Activated naive CD4-positive, alpha-beta T cell treated with Interleukin-2 at 50 U/mL for 16 hours (primary cell): ENCODE data around the gene GRID1.
"Not testable (repeated sequence)": the region's sequence is repeated elsewhere in the genome, so short reads cannot be mapped to it uniquely, and the experiment has no call there.

ENCODE experiments used
- DNase-seq: peaks from one replicate; pipeline ENCODE4 v3.0.0-alpha.2; 2020

The GRID1 gene

DNA sequence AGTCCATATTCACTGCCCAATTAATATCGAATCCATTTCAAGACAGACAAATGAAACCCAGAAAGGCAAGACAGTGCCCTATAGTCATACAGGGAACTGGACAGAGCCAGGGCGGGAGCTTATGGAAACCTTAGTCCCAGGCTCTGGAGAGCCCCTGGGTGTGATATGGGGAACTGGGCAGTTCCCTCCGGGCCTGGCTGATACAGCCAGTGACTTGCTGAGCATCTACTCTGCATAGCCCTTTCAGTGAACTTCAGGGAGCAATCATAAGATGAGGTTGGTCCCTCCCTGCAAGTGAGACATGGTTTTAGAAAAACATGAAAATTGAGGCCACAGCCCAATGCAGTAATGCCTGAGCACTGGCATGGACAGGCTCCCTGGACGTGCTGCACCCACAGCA is 241.9 kb downstream of the GRID1 start:
- no peak for DNase-seq

DNA sequence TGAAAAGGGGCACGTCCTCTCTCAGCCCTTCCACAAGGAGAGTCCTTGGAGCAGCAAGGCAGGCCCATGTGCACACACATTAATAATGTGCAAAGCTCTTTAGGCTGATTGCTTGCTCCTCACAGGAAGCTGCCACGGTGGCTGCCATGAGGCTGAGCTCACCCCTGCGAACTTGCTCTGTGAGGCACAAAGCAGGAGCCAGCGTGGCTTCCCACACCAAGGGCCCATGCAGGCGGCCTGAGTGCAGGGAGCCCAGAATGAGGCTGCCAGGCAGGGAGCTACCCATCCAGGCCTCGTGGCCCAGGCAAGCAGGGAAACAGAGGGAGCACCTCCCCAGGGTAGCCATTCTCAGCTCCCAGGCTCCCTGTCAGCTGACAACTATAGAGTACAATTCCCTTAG is 242.9 kb downstream of the GRID1 start:
- DNase-seq, result no peak

DNA sequence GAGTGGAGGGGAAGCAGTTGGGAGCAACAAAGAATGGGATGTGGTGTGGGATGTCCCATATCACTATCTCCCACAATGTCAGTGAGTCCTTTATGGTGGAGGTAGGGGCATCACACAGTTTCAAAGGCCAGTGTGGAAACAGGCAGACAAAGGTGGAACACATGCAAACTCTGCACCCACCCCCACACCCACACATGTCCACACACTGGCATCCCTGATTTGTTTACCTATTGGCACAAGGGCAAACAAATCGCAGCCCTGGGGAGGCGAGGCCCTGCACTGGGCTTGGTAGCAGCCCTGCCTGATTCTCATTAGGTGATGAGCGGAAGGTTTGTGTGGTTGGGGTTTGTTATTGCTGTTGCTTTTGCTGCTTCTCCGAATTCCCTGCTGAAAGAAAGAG is 243.3 kb downstream of the GRID1 start:
- no peak for DNase-seq

DNA sequence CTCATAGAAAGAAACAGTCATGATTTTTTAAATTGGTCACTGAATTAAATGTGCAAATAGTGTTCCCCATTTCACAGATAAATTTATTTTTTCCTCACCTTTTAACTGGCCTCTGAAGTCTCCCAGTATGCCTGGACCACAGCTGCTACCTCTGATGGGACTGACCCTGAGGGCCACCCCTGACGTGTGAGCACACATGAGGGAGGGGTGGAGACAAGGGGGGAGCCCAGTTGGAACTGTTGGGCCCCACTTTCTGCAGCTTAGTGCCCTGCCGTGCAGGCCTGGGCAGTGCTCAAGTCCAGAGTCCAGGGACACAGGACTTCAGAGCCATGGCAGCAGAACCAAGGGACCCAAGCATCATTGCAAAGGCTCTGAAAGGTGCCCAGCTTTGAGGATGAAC is 243.9 kb downstream of the GRID1 start:
- no peak for DNase-seq

DNA sequence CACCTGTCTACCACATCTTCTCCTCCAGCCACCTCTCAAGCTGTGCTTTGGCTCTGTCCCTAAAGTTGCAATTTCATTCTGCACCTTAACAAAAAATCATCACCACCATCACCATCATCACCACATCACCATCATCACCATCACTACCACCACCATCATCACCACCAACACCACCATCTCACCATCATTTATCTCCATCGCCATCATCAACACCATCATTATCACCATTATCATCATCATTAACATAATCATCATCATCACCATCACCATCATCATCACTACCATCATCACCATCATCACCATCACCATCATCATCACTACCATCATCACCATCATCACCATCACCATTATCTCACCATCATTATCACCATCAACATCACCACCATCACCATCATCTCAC is 245.4 kb downstream of the GRID1 start:
- no peak for DNase-seq

DNA sequence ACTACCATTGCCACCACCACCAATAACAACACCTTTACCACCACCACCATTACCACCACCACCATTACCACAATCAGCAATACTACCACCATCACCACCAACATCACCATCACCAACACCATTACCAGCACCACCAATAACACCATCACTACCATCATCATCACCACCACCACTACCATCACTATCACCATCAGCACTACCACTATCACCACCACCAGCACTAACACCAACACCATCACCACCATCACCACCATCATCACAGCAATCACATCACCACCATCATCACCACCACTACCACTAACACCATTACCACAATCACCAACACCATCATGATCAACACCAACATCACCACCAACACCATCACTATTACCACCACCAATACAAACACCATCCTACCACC is 249.5 kb downstream of the GRID1 start:
- DNase-seq, result no peak

DNA sequence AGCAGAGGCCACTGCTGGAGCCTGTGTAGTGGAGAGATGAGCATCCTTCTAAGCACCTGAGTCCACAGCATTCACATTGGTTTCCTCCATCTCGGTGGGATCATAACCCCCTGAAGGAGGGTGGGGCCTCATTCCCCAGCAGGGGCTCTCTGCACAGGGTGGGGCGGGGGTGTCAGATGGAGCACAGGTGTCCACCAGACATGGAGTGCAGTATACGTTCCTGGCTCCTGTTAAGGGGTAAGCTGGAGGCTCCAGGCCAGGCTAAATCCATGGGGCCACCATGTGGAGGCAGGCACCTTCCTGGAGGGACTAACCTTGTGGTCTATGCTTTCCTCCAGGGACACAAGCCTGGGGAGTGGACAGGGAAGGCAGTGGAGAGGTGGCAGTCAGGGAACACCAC is 252.6 kb downstream of the GRID1 start:
- DNase-seq, result no peak

DNA sequence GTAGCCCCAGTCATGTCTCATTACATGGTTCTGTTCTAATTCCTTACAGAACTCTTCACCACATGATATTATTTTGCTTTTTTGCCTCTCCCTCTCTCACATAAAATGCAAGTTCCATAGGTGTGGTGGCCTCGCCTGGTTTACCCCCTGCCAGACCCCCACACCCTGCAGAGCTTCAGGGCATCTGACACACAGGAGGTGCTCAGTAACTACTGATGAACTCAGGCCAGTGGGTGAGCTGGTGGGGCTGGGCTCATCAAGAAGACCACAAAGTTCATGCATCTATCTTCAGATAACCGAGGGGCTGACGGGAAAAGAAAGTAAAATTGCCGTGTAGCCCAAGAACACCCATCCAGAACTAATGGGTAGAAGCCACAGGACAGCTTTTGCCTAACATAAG is 253.1 kb downstream of the GRID1 start:
- DNase-seq, result no peak

DNA sequence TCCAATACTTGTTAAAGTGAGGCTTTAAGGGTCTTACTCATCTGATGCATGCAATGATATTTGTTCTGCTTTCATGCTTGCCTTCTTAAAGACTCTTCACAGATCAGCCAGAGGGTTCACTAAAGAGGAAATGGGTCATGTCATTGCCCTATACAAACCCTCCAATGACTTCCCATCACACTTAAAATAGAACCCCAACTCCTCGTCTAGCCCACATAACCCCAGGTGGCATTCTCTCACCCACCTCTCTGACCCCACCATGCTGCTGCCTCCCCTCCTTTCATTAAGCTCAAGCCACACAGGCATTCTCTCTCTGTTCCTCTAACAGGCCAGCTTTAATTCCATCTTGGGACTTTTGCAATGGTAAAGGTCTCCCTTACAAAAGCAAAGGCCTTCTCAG is 253.6 kb downstream of the GRID1 start:
- DNase-seq, result no peak

DNA sequence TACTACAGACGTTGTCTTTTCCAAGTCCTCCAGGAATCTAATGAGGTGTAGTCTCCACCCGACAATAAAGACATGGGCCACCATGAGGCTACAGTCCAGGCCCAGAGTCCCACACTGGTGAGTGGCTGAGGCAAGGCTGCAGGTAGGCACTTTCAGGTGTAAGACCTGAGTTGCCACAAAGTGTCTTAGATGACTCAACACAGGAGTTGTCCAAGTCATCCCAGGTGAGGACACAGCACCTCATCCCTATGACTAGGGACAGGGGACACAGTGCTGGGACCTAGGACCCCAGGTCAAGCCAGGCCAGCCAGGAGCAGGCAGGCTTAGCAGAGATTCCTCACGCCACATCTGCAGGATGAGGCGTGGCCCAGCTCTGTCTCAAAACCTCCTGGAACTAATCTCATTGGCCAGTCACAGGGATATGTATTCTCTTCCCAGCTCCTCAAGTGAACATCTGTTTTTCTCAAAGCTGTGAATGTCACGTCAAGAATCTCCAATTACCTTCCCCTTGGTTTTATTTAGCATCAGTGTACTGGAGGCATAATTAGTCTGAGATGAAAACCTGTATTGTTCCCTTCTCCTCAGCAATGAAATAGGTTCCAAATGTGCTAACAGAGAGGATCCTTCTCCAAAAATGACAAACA is 254.6 kb downstream of the GRID1 start:
- DNase-seq, result no peak

DNA sequence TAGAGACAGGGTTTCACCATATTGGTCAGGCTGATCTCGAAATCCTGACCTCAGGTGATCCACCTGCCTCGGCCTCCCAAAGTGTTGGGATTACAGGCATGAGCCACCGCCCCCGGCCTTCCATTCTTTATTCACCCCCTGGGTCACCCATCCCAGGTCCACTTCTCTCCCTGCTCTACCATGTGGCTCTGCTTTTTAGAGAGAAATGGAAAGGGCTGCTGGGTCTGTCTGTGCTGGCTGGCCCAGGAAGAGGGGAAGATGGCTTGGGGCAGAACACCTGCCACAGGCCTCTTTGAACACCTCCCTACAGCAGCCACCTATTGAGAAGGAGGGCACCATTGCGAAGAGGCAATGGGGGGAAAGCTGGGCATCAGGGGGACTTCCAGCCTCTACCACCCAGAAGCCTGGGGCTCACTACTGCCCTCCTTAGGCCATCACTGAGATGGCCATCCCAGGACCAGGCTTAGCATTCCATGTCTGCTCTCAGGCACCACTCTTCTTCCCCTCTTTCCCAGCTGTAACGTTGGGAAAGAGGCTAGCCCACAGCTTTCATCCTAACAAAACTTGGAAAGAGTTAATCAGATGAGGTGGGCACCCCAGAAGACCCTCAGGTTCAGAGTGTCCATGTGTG is 256.3 kb downstream of the GRID1 start:
- DNase-seq, result no peak

DNA sequence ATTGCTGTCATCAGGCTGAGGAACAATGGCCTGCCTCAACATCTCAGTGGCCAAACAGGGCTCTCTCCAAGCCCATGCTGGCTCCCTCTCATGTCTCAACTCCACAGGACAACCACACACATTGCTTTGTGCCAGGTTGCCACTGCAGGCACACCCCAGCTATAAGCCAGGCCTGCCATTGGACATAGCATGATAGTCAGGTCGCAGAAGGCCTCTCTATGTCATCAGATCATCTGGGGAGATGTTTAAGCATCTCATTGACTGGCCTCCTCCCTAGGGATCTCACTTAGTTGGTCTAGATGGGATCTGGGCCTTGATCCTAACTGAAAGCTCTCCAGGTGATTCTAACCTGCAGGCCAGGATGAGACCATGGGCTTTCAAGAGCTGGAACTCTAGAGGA is 257.2 kb downstream of the GRID1 start:
- no peak for DNase-seq

DNA sequence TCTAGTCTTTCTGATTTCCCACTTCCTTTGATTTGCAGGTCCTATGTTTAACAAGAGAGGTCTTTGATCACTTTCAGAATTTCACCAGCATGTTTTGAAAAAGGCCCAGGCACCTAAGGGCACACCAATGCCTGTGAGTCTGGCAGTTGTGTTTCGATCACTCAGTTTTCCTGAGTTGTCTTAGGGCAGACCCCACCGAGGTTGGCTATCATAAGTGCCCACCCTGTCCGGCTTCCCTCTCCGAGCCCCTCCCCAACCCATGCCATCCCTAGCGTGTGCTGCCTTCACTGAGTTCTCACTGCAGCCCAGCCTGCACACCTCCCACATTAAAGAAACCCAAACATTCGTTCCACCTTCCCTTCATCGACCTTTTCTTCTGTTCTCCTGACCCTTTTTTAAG is 257.9 kb downstream of the GRID1 start:
- DNase-seq, result no peak

DNA sequence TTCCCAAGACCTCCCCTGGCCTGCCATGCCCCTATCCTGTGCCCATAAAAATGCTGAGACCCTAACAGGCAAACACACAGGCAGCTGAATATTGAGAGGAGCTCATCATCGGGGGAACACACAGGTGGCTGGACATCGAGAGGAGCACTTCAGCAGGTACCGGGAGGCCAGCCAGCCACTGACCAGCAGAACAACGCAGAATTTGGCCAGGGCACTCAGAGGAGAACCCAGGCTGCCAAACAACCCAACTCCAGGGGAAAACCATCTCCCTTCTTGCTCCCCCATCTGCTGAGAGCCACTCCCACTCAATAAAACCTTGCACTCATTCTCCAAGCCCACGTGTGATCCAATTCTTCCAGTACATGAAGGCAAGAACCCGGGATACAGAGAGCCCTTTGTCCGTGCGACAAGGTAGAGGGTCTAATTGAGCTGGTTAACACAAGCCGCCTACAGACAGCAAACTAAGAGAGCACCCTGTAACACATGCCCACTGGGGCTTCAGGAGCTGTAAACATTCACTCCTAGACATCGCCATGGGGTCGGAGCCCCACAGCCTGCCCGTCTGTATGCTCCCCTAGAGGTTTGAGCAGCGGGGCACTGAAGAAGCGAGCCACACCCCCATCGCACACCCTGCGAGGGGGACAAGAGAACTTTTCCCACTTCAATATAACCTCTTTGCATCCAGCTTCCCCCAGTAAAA is 258.8 kb downstream of the GRID1 start:
- not testable (repeated sequence) for DNase-seq

DNA sequence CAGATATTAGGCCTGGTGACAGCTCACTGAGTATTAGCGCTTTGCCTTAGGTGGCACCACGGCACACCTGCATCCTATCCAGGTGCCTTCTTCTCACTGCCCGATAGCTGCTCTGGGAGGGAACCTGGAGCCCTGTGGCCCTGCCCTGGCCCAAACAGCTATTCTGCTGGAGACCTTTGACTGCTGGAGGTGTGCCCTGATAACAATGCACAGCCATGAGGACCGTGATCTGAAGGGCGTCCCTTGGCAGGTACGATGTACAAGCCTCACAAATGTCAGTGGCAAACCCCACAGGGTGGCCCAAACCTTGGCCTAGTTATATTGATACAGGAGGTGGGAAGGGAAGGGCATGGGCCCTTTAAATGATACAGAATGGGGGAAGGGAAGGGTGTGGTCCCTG is 259.5 kb downstream of the GRID1 start:
- DNase-seq, result no peak

DNA sequence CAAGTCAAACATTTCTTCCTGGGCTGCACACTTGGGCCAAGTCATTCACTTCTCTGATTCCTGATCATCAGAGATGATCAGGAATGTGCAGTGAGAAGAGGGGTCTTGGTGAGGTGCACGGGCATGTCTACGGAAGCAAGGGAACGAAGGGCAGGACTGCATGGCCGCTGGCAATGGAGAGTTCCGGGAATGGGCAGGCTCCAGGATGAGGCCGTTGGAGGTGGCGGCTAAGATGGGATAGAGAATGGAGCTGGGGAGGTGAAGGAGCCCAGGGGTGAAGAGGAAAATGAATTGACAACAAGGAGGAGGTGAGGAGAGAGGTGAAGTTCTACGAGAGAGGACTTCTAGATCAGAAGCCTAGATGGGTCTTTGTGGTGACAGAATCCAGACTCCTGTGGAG is 260.0 kb downstream of the GRID1 start:
- no peak for DNase-seq

DNA sequence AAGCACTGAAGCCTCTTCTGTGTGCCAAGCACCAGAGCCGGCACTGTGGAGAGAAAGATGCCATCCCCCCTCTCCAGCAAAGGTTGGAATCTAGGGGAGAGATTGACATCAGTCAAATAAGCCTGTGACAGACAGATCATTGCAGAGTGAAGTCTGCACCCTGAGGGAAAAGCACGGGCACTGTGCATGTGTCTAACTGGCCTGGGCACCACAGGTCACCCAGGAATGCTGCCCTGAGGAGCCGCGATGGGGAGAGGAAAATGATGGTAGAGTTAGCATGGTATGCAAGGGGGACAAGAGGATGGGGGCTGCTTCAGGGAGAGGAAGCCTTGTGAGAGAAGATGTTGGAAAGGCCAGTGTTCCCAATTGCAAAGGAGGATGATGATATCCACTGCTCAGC is 261.0 kb downstream of the GRID1 start:
- no peak for DNase-seq

DNA sequence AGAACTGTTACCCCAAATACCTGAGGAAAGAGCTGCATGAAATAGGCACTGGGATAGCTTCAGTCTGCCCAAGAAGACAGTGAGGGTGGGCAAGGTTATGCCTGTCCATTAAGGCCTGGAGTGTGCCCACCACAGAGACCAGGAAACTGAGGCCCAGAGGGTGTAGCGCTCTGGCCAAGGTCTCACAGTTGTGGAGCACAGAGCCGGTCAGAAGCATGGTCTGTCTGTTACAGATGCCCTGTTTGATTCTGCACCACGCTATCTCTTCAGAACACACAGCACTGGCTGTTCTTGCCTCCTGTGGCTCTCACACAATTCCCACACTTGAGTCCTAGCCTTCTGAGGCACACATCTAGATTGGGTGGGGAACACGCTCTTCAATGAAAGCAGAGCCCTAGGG is 261.4 kb downstream of the GRID1 start:
- DNase-seq, result no peak

DNA sequence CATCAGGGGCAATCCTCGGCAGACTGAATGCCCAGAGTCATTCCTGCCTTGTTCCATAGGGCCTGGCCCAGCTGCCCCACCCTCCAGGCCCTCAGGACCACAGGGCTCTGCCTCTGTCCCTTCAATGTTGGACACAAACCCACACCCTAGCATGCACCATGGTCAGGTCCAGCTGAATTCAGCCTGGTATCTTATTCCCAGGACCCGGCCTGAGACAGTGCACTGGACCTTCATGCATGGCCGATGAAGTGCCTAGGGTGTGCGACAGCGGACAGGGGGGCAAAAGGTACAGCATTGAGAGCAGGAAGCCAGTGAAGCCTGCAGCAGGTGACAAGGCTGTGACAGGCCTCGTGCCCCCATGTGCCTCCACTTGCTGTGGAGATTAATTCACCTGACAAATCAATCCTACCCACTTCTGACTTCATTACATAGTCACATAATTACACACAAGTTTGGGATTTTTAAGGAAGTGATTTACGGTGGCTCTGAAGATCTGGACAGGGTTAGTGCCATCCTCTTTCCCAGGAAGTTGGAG is 261.9 kb downstream of the GRID1 start:
- no peak for DNase-seq

DNA sequence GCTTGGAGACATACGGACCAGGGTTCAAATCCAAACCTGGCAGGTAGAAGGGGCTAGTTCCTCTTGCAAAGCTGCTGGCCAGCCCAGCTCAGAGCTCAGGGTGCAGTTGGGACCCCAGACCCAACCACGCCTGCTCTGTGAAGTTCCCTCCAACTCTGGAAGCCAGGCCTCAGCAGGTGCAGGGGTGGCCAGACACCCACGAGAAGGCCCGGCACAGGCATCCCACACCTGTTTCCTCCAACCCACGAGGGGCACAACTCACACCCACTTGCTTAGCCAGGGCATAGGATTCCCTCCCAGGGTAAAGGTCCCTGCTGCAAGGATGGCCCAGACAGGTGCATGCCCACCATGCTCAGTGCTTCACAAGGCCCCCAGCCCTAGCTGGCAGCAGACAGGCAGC is 262.4 kb downstream of the GRID1 start:
- no peak for DNase-seq

DNA sequence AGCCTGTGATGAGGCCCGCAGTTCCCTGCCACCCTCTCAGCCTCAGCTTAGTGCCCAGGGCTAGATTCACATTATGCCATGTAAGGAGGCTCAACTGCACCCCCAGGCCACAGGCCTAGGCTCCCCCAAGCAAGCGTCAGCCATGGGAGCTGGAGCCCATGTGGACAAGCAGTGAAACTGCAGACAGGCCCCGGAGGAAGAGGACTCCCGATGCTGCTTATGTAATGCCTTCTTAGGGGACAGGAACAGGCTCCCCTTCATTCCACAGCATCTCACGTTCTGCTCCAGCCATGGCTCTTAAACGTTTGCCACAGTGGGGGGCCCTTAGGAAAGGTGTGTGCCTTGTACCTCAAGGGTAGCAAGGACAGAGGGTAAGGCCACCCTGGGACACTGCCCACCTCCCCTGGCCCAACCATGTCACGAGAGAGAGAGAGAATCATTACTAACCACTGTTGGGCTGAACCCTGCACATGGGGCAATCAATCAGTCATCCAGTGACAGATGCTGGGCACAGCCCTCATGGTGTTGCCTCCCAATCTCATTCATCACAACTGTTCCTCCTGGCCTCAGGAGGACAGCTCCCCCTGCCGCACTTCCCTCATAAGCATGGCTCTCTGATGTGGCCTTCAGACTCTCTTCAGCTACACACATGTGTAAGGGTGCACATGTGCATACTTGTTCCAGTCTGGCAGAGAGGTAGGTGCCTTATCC is 263.0 kb downstream of the GRID1 start:
- DNase-seq, result no peak

DNA sequence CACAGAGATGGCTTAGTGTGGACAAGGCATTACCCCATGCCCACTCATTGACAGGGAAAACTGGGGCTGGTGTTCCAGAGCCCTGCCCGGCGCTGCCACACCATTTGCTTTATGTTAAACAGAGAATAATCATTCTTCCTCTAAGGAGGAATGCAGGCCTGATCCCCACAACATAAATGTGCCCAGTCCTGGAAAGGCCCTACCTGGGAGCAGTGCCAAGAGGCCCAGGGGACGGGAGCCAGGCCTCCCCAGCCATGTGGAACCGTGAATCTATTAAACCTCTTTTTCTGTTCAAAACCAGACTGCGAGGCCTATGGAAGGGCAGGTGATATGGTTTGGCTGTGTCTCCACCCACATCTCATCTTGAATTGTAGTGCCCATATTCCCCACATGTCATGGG is 264.1 kb downstream of the GRID1 start:
- DNase-seq, result no peak

DNA sequence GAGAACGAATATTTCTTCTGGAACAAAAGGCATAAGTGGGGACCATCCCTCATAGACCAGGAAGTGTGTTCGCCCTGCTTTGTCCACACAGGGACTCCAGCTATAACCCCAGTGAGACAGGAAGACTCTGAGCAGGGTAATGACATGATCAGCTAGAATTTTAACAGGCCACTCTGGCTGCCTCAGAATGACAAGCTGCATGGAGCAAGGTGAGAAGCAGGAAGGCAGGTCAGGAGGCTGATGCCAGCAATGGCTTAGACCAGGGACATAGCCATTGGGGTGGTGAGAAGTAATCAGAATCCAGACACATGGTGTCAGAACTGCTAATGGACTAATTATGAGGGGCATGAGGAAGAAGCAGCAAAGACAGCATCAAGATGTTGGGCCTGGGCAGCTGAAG is 264.6 kb downstream of the GRID1 start:
- no peak for DNase-seq

DNA sequence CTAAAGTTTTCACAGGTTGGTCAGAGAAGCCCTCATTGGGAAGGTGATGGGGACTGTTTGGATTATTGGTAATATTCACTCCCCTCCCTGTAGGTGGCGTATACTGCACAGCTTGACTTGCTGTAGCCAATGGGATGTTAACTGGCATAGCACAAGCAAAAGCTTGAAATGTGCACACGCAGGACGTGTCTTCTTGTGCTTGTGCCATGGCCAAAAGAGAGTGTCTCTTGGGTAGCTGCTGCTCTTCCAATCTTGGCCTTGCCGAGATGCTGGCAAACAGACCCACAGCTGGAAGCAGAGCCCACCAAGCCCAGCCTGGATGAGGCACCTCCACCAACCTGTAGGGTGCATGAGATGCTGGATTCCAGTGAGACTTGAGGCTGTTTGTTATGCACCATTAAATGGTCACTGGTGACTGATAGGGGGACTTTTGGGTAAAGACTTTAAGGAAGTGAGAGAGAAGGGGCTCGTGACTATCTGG is 266.0 kb downstream of the GRID1 start:
- no peak for DNase-seq
